NCI-H2029 (cell line): ENCODE data around the gene APC2.
"Not testable (repeated sequence)": the region's sequence is repeated elsewhere in the genome, so short reads cannot be mapped to it uniquely, and the experiment has no call there.

Experiments used
- DNase-seq: peaks from one replicate; lab custom pipeline; 2025; lab: John Stamatoyannopoulos, UW

The APC2 gene

GRCh38 chr19:1496714-1497577 lies 47.0 kb downstream of the APC2 start:
- no peak for DNase-seq

GRCh38 chr19:1497578-1498235 lies 47.8 kb downstream of the APC2 start:
- no peak for DNase-seq

- not testable (repeated sequence) for DNase-seq
Observed at GRCh38 chr19:1499231-1499630, 49.3 kb downstream of the APC2 start.

DNA sequence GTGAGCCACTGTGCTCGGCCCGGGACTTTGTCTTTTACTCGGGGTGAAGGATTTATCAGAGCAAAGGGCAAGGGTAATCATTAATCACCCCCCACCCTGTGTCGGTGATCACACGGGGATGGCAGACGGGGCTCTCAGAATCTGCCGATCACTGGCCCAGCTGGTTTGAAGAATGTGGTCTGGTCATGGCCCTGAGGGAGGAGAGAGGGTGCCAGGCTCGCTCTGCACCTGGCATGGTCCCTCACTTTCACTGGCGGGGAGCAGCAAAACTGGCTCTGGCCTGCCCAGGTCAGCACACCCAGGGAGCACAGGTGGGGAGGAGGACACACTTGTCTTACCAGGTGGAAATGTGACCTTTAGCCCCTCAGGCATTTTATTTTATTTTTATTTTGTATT lies 51.3 kb downstream of the APC2 start:
- DNase-seq = no peak

GRCh38 chr19:1502433-1503088 lies 52.6 kb downstream of the APC2 start:
- no peak for DNase-seq

- no peak for DNase-seq
Observed at GRCh38 chr19:1503089-1503924, 53.4 kb downstream of the APC2 start.

DNA sequence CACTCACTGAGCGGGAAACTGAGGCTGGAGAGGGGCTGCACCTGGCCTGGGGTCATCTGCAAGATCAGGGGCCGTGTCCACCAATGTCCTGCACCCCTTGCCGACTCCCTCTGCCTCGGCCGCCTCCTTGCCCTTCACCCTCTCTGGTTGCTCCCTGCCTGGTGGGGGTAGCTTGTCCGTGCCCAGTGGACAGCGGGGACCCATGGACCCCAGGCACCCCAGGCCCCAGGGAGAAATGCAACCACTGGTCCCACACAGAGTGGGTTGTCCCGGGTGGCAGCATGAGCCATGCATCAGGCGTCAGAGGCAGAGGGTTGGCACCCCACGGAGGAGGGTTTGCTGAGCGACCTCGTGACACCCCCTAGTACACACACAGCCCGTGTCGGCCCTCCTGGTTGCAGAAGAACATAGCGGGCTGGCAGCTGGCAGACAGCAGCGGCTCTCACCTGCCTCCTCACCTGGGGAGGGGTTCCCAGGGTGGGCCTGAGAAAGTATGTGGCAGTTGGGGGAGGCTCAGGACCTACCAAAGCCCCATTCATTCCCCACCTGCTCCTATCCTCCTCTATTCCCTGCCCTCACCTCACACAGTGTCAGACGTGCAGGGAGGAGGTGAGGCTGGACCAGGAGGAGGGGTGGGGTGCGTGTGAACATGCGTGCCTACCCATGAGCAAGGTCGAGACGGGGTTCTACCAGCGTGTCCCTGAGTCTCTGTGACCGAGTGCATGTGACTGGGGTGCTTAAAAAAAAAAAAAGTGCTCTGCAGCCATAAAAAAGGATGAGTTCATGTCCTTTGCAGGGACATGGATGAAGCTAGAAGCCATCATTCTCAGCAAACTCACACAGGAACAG lies 54.2 kb downstream of the APC2 start:
- DNase-seq = no peak

DNA sequence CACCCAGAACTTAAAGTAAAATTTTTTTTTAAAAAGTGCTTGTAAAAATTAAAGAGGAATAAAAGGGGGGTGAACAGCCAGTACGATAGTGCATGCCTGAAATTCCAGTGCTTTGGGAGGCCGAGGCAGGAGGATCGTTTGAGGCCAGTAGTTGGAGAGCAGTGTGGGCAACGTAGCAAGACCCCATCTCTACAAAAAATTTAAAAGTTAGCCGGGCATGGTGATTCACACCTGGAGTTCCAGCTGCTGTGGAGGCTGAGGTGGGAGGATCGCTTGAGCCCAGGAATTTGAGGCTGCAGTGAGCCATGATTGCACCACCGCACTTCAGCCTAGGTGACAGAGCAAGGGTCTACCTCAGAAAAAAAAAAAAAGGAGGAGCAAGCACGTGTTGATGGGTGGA lies 55.1 kb downstream of the APC2 start:
- DNase-seq = no peak

DNA sequence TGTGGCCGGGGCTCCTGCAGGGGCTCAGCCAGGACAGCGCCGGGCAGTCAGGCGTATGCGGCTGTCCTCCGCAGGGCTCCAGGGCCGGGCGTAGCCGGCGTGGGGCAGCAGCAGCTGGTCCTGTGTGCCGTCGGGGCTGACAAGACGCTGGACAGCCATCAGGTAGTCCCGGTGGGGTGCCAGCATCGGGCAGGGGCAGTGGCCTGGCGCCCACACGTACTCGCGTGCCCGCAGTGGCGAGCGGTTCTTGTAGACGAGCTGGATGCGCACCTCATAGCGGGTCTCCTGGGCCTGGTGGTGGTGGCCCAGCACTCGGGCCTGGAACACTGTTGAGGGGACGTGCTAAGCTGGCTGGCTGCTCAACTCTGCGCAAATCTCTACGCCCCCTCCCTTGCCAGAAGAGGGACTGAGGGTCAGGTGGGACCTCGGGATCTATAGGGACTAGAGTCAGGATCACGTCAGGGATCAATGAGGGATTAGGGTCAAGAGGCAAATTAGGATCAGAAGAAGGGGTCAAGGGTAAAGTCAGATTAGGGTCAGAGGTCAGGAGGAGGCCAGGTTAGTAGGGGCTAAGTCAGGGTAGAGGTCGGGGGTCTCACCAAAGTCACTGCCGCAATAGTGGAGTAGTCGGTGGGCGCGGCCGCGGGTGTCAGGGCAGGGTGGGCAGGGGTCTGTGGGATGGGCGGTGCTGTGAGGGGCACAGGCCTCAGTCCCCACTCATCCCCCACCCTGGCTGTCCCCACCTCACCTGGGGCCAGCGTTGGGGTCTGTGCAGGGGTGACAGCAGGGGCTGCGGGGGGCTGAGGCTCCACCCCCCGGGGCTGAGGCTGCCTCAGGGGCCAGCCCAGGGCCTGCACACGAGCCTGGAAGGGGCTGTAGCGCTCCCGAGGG lies 56.3 kb downstream of the APC2 start:
- no peak for DNase-seq

DNA sequence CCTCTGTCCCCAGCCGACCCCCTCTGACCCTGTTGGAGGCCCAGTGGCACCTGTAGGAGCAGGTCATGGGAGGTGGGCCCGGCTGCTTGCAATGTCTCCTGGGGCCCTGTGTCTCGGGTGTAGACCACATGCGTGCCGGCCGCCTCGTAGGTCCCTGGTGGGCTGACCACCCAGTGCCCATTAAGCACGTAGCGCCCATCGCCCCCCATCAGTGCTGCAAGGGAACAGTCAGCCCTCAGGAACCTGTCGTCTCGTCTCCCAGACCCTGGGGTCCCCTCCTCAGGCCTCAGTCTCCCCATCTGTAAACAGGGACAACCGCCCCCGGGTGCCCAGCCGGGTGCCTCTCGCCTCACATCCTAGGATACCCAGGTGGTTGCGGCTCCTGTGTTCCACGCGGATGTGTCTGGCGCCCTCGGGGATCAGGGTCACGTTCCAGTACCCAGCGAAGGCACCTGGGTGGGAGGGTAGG lies 57.3 kb downstream of the APC2 start:
- no peak for DNase-seq

GRCh38 chr19:1507763-1508506 lies 58.0 kb downstream of the APC2 start:
- peak; percentile 92 for DNase-seq

GRCh38 chr19:1508507-1508856 lies 58.6 kb downstream of the APC2 start:
- DNase-seq = no peak

DNA sequence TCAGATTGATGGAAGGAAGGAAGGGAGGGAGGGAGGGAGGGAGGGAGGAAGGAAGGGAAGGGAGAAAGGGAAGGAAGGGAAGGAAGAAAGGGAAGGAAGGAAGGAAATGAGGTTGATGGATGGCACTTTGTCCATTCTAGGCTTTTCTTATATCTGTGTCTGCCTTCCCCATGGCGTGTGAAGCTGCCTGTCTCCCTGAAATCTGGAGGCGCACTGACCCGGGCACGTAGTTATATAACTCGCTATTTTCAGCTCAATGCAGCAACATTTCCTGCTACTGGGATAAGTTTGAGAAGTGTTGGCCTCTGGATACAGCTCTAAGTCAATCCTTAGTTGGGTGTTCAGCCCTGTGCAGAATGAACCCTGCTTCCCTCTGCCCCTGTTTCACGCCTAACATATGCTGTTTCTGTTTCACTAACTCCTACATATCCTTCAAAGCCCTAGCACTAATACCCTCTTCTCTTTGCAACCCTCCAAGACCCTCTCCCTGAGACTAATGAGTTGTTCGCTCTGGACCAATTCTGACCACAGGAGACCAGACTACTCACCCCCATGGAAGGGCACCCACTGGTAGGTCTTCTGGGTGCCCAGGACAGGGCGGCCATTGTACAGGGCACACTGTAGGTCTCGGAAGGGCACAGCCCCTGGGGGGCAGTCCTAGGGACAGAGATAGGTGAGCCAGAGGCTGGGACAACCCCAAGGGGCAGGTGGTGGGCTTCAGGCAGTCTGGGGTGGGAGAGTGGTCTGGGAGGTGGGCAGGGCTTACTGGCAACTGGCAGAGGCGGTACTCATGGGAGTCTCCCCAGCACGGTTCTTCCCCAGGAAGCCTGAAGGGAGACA lies 59.9 kb downstream of the APC2 start:
- DNase-seq = no peak

- no peak for DNase-seq
Observed at GRCh38 chr19:1510442-1510806, 60.5 kb downstream of the APC2 start.

DNA sequence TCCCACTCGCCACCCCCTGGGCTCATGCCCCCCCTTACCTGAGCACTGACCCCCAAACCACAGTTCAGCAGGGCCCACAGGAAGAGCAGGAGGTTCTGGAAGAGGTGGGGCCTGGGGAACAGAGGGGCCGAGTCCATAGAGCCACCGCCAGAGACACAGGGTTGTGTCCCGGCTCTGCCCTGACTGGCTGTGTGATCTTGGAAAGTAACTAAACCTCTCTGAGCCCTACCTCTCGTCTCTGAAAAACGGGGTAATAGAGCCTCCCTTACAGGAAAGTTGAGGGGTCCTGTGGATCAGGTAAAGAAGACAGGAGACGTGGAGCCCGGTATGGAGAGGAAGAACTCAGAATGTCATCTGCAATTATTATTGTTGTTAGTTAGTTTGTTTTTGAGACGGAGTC lies 60.9 kb downstream of the APC2 start:
- no peak for DNase-seq

GRCh38 chr19:1511318-1512317 lies 61.7 kb downstream of the APC2 start:
- DNase-seq = no peak
